ENCODE measurements around the gene BRD1.
"Not testable (repeated sequence)": the region's sequence is repeated elsewhere in the genome, so short reads cannot be mapped to it uniquely, and the experiment has no call there.

Gene BRD1

GRCh38 chr22:49852898-49853894 is 25.5 kb upstream of the BRD1 start, which contains the start of gene ZBED4:
ZBED4 (plus strand) TSS chr22:49853844; CDS start chr22:49883663, 29,819 bp downstream.
- no peak for TF ChIP-seq CTCF (IDR thresholded peaks at IDR 0.05; ENCODE audit: low read depth, low read length)
- H3K4me3 ChIP-seq (replicated peaks in 1 of 2; ENCODE audit: low read depth in 2 of 2, low read length in 2 of 2): peak within 1 kb of the TSS; percentile 78 to 79
- peak; percentile 96 to 98 for DNase-seq (ENCODE audit: low read depth in 2 of 2)

GRCh38 chr22:49852568-49852897 is 24.9 kb upstream of the BRD1 start:
- DNase-seq (ENCODE audit: low read depth in 2 of 2): not testable (repeated sequence)
- peak overlapping the region; percentile 57 to 73 for H3K4me3 ChIP-seq (replicated peaks in 1 of 2; ENCODE audit: low read depth in 2 of 2, low read length in 2 of 2)

GRCh38 chr22:49850959-49851802 is 23.5 kb upstream of the BRD1 start:
- no peak for TF ChIP-seq CTCF (IDR thresholded peaks at IDR 0.05; ENCODE audit: low read depth, low read length)
- DNase-seq (ENCODE audit: low read depth in 2 of 2): no peak
- no peak overlapping the region for H3K4me3 ChIP-seq (replicated peaks in 1 of 2; ENCODE audit: low read depth in 2 of 2, low read length in 2 of 2)

GRCh38 chr22:49850021-49850911 is 22.6 kb upstream of the BRD1 start:
- no peak for TF ChIP-seq CTCF (IDR thresholded peaks at IDR 0.05; ENCODE audit: low read depth, low read length)
- H3K4me3 ChIP-seq (replicated peaks in 1 of 2; ENCODE audit: low read depth in 2 of 2, low read length in 2 of 2): peak overlapping the region in 1 of 2 donors; percentile 30
- no peak for DNase-seq (ENCODE audit: low read depth in 2 of 2)

GRCh38 chr22:49849161-49850020 is 21.7 kb upstream of the BRD1 start:
- no peak for TF ChIP-seq CTCF (IDR thresholded peaks at IDR 0.05; ENCODE audit: low read depth, low read length)
- H3K4me3 ChIP-seq (replicated peaks in 1 of 2; ENCODE audit: low read depth in 2 of 2, low read length in 2 of 2): peak overlapping the region in 1 of 2 donors; percentile 30
- no peak for DNase-seq (ENCODE audit: low read depth in 2 of 2)

- TF ChIP-seq CTCF (IDR thresholded peaks at IDR 0.05; ENCODE audit: low read depth, low read length): no peak
- H3K4me3 ChIP-seq (replicated peaks in 1 of 2; ENCODE audit: low read depth in 2 of 2, low read length in 2 of 2): peak overlapping the region; percentile 14 to 21
- DNase-seq (ENCODE audit: low read depth in 2 of 2): no peak
These were observed 21.1 kb upstream of the BRD1 start for GRCh38 chr22:49848690-49849160.
